Measurements from ENCODE around the gene GRB10.
"Not testable (repeated sequence)": the region's sequence is repeated elsewhere in the genome, so short reads cannot be mapped to it uniquely, and the experiment has no call there.

GRB10 gene

DNA sequence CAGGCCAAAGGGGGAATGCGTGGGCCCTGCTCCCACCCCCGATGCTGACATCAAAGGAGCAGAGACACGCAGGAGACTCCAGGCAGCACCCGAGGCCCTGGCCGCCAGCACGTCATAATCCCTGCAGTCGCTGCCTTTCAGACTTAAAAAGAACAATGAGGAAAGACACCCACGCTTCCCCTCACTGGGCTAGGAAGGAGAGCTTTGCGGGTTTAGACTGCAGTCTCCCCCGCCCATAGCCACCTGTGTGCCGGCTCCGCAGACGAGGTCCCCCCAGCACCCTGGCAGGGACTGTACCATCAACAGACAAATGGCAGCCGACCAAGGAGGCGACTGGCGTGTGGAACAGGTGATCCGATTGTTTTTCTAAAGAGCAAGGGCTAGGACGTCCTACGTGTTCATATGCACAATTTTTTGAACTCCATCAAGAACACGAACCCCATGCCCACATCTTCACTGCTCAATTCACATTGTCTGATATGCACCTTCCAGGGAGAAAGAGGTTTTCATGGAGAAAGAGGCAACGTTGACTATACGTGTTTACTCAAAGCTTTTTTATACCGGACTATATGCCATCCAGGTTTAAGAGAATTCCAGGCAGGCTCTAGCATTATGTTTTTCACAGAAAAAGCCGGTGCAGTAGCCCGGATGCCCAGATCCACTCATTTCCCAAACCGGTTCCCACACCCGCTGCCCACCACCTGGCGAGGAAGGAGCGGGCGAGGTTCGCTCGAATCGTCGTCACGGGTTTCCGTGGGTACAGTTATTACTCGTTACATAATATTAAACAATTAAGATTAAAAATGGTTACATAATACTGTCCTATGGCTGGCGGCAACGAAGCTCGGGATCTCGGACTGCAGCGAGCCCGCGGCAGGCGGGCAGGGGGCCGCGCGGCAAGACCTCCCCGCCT is 1.1 kb downstream of the GRB10 start:
- Histone ChIP-seq H3K27ac (peak overlapping the region in 1 of 21 experiments; percentile 3), H3K4me3 (peak overlapping the region in 4 of 7 experiments; percentile 8 to 45 (median 34))

DNA sequence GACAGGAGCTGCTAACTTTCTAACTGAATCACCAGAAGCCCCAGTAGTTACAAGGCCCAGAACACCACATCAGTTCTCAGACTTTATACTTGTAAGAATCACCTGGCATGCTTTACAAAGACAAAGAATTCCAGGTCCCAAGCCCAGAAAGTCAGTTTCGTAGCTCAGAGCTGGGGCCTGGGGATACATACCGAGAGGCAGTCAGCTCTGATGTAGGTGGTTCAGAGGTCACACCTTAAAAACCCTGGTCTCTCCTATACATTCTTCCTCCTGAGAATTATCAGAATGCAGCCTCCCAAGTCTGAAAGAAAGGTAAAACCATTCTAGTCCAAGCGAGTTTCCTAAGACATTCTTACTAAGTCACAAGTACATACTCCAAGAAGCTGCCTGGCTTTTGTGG is 2.3 kb downstream of the GRB10 start:
- Histone ChIP-seq H3K4me3 (no peak overlapping the region), H3K27ac (no peak overlapping the region)

DNA sequence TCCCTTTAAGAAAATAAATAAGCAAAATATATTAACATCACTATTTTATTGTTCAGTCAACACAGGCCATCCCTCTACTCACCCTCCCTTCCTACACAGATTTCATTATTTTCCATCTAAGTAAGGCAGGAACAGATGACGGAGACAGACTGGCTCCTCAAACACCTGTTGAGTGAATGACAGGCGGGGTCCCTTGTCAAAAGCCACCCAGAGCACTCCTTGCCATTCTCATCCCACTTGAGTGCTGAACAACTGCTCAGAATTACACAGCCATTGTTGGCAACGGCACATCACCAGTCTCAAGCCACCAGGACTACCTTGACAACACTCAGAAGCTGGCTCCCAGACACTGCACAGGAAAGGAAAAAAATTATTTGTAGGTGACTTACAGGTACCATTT is 3.3 kb downstream of the GRB10 start:
- H3K4me3 ChIP-seq, result no peak overlapping the region
- H3K27ac ChIP-seq, result no peak overlapping the region

DNA sequence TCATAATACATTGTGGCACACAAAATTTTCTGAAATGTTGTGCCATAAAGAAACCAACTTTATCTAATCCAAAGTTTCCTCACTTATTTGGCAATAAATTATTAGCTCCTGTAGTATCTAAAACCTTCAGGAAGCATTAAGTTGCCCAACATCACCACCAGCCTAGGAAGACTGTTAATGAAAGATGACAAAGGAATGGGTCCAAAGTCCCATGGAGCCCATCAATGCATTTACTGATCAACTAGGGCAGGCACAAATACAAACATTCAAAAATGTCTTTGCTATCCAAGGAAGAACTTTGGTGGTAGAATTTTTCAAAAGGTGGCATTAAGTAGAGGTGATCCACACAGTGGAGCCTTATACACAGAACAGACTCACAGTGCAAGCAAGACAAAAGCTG is 4.5 kb downstream of the GRB10 start:
- H3K4me3 ChIP-seq, result no peak overlapping the region
- H3K27ac ChIP-seq, result no peak overlapping the region

DNA sequence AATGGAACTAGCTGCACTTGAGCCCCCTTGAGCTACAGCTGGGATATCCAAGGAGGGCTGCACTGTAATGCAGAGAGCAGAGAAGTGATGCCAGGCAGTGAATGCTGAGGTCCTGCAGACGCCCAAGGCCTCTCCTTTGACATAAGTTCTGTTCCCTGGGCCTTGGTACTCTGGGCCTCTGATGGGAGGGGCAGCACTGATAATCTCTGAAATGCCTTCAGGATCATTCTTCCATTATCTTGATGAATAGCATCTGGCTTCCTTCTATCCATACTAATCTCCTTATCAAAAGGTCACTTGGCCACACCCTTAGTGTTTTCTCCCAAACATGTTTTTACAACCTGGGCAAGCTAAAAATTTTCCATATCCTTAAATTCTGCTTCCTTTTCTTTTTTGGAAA is 6.9 kb downstream of the GRB10 start:
- no peak overlapping the region for H3K27ac ChIP-seq
- H3K4me3 ChIP-seq, result no peak overlapping the region

DNA sequence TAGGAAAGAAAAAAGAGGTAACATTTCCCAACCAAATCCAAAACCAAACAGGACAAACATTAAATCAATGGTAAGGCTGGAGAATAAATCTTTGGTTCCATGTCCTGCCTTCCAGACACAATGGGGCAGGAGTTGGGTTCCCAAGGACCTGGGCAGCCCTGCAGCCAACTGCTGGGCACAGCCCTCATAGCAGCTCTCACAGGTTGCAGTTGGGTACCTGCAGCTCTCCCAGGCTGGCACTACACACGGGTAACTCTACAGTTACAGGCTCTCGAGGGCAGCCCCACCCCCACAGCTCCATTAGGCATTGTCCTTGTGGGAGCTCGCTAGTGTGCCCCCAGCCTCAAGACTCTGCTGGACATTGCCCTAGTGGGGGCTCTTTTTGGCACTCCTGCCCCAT is 7.5 kb downstream of the GRB10 start:
- H3K27ac ChIP-seq, result no peak overlapping the region
- no peak overlapping the region for H3K4me3 ChIP-seq

DNA sequence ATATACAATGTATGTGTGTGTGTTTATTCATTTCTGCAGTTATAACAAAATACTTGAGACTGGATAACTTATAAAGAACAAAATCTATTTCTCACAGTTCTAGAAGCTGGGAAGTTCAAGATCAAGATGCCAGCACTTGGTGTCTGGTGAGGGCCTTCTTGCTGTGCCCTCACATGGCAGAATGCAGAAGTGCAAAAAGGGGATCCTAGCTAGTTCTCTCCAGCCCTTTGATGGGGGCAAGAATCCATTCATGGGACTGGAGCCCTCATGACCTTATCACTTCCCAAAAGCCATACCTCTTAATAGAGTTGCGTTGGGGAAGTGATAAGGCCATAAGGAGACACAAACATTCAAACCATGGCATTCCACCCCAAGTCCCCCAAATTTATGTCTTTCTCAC is 8.4 kb downstream of the GRB10 start:
- no peak overlapping the region for H3K4me3 ChIP-seq
- no peak overlapping the region for H3K27ac ChIP-seq

DNA sequence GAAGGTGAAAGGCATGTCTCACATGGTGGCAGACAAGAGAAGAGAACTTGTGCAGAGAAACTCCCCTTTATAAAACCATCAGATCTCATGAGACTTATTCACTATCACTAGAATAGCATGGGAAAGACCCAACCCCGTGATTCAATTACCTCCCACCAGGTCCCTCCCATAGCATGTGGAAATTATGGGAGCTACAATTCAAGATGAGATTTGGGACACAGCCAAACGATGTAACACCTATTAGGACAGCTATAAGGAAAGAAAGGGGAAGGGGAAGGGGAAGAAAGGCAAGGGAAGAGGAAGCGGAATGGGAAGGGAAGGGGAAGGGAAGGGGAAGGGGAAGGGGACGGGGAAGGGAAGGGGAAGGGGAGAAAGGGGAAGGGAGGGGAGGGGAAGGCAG is 9.6 kb downstream of the GRB10 start:
- H3K27ac ChIP-seq, H3K4me3 ChIP-seq: not testable (repeated sequence)

DNA sequence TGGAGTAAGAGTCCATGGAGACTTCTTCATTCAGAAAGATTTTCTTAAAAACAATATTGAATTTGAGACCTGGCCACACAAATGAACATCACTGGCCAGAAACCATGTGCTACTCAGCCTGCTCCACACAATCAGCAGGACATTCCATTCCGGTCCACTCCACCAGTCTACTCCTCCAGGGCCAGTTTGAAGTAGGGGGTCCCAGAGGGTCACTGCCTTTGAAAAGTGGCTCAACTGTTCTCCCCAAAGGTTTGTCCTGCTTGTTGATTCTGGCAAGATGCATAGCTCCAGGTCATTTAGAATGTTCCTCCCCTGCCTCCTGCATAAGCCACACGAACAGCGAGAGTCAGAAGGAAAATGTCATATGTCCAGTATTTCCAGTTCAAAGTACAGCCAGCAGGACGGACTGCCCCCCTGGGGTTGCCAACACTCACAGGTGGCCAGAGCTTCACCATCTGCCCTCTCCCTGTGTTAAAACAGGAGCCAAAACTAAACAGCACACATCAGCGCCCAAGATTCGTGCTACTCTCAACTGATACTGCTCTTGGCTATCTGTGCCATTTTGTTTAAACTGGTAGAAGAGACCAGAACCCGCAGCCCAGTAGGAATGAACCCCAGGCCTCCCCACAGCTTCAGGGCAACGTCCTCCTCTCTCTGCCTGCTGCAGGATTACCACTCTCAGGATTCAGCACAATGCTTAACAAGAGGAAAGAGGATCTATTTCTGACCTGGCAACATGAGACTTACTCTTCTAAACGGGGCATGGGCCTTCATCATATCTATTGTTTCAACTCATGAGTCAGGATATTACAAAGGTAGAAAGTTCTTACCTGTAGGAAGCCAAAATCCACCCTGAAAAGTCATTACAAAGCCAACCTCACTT is 11.3 kb downstream of the GRB10 start:
- no peak overlapping the region for H3K4me3 ChIP-seq
- H3K27ac ChIP-seq, result no peak overlapping the region

DNA sequence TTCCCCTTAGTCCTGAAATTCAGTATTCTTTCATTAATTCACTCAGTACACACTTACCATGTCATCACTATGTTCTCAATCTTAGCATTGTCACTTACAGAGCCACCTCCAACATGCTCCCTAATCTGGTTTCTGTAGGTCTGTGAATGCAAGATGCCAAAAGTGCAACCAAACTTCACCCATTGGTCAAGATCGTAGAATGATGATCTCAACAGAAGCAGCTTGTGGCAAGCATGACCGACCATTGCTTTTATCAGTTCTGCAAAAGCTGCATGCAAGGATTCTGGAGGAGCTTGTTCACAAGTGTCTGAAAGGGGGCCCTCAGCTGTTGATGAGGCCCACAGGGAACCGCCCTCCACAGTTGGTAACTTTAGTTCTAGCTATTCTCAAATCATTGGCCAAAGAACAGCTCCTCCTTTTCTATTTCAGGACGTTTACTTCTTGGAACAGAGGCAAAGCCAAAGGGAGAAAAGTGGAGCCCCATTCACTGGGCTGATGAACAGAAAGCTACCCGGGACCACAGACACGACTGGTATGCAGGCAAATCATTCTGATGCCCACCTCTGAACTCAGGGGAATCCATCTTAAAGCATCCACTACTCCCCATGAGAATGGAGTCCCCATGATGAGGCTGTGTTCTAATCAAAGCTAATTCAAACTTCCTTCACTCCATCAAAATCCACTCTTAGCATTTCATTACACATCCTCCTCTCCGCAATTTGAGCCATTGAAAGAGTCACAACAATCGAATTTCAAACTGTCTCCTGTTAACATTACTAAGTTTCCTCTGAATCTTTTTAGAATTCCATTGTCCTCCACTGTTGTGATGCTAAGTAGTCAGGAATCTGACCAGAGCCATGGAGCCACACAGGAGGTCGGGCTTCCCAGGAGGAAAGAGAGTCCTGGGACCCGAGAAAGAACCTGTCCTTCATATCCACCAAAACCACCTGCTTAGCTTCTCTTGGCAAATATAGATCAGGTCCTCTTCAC is 13.9 kb downstream of the GRB10 start:
- Histone ChIP-seq H3K4me3 (no peak overlapping the region), H3K27ac (no peak overlapping the region)

DNA sequence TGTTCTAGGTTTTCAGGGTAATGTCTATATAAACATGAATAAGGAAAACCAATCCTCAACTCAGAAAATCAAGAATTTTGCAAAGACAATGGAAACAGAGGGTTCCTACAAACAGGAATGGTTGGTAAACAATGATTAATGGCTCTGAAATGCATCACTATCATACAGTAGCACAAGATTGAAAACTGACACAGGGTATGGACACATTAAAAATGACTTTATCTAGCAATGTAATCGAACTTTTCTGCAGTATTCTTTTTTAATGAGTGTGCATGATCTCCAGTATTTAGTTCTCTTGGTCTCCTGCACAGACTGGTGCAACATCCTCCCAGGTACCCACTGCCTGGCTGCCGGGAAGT is 15.9 kb downstream of the GRB10 start:
- H3K27ac ChIP-seq, result no peak overlapping the region
- no peak overlapping the region for H3K4me3 ChIP-seq

DNA sequence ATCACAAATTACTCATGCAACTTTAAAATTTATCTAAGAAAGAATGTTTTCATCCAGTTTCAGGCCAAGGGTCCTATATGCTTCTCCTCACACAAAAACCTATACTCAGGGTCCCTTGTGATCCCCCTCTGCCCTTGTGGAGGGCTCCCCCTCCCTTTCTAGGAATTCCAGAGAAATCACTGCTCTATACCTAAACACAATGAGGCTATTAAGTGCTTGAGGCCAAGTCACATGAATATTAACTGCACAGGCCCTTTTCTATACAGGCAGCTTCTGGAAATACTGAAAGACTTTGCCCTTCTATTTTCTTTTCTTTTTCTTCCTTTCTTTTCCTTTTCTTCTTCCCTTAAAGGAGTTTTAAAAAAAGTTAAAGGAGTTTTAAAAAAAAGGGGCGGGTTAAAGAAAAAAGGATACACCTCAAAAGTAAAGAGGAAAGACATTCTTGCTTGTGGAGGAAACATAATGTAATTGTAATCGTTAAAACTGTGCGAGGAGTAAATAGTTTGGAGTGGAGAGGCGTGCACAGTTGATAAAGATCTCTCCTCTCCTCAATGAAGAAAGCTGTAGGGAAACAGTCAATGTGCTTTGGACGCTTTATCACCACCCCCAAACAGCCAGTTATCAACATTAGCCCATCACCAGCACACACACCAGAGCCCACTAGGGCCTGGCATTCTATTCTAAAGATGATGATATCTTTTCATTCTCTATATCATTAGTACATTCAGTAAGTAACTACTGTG is 16.4 kb downstream of the GRB10 start:
- Histone ChIP-seq H3K4me3 (no peak overlapping the region), H3K27ac (no peak overlapping the region)

DNA sequence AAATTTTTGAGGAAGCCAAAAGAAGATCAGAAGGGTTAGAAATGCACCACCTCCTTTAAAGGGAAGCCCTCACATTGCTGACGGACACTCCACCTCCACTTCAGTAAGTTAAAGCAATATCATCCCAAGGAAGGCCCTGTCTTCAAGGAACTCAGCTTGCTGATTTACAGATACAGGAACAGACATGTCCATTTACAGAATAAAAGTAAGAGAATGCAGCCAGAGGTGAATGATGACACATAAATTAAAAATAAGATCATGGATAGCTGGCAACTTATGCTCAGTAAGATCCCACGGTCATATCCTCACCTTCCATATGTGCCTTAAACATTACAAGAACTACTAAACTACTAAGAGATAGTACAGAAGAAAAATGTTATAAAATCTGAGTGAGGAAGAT is 20.4 kb downstream of the GRB10 start:
- no peak overlapping the region for H3K4me3 ChIP-seq
- no peak overlapping the region for H3K27ac ChIP-seq

DNA sequence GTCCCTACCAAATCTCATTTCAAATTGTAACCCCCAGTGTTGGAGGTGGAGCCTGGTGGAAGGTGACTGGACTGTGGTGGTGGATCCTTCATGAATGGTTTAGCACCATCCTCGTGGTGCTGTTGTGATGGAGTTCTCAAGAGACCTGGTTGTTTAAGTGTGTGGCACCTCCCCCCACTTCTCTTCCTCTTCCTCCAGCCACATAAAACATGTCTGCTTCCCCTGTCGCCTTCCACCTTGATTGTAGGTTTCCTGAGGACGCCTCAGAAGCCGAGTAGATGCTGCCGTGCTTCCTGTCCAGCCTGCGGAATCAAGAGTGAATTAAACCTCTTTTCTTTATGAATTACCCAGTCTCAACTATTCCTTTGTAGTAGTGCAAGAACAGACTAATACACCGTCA is 21.0 kb downstream of the GRB10 start:
- Histone ChIP-seq H3K27ac (no peak overlapping the region), H3K4me3 (no peak overlapping the region)

DNA sequence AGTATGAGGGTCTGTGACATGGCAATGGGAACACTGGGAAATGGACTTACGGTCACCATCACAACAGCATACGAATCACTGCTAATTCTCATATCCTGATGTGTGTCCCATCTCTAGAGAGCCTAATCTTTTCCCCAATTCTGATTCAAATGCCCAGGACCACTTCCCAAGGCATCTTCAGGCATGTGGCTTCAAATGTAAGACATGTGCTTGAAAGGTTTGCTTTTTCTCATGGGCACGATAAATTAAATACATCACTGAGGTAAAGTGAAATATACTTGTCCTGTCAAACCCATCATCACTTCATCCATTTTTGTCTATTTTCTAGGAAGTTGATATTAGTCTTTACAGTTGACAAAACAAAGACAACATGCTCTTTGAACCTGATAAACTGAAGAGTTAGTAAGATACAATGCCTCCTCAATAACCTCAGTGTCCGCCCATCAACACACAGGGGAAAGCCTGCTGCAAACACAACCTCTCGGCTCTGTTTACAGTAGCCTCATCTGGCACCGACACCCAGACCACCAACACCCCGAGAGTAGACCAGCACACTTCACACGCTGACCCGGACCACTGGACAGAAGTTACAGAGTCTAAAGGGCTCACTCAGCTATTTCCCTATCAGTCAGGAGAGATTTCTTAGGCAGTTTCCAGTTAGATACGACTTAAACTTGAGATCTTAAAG is 24.8 kb downstream of the GRB10 start:
- H3K27ac ChIP-seq, result no peak overlapping the region
- no peak overlapping the region for H3K4me3 ChIP-seq

DNA sequence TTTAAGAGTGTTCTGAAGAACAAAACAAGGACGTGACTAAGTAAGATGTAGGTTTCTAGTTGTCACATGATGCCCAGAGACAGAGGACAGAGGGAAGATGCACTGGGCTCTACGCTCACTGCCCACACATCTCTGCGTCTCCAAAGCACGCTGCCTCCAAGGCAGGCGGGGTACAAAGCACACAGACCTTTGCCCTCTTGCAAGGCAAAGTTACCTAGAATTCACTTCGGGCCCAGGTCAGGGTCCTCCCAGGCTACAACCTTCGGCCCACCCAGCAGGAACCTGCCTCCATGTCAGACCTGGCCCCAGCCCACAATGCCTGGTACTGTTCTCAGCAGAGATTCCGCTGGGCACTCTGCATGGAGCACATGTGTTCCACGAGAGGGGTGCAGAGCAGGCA is 26.5 kb downstream of the GRB10 start:
- Histone ChIP-seq H3K27ac (no peak overlapping the region), H3K4me3 (no peak overlapping the region)

DNA sequence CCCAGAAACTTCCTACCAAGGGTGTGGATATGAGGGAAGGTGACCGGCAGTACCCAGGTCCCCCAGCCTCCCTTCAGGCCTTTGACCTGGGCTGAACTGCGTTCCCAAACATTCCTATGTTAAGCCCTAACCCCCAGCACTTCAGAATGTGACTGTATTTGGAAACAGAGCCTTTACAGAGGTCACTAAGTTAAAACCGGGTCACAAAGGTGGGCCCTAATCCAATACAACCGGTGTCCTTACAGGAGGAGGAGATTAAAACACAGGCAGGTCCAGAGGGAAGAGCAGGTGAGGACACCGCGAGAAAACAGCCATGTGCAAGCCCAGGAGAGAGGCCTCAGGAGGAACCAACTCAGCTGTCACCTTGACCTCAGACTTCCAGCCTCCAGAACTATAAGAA is 28.0 kb downstream of the GRB10 start:
- Histone ChIP-seq H3K27ac (no peak overlapping the region), H3K4me3 (no peak overlapping the region)

DNA sequence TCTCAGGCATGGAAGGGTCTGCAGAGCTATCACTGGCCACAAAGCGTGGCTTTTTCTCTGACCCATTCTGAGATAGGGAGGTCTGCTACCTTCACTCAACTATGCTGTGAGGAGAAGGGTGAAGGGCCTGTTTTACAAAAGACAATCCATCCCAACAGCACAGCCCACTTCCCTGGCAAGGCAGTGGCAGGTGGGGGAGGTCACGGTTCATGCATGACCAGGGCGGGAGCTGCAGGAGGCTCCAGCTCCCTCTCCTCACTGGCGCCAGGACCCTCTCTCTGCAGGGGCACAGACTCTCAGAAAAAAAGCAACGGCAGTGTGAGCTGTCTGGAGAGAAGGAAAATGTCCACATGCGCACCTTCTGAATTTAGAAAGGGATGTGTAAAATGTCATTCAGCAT is 28.5 kb downstream of the GRB10 start:
- no peak overlapping the region for H3K27ac ChIP-seq
- no peak overlapping the region for H3K4me3 ChIP-seq

DNA sequence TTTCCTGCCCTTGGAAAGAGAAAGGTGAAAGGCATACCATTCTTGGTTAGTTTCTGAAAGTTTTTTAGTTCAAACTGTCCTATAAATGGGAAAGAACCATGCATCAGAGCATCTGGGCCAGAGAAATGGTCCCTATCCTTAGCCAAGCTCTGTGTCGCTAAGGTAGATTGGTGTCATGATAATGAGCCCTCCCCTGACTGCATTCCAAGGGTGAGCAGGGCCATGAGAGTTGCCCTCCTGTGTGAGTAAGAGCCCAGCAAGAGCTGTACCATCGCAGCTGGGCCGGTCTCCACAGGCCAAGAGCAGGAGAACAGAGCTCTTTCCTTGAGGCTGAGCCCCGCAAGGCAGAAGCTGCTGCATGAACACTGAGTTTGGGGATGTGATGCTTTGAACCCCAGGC is 30.3 kb downstream of the GRB10 start:
- no peak overlapping the region for H3K4me3 ChIP-seq
- H3K27ac ChIP-seq, result no peak overlapping the region

Data from skin epidermis (tissue), 12 donors.